ENCODE data around the gene LASP1. TPM values are rescaled to one million over a fixed set of nuclear protein-coding genes. Genes with fewer than 3 reads are reported as not detected.
"Not testable (repeated sequence)": the region's sequence is repeated elsewhere in the genome, so short reads cannot be mapped to it uniquely, and the experiment has no call there.

LASP1 gene
- polyA plus RNA-seq, 4 donors: 147 to 158 (median 151) TPM

DNA sequence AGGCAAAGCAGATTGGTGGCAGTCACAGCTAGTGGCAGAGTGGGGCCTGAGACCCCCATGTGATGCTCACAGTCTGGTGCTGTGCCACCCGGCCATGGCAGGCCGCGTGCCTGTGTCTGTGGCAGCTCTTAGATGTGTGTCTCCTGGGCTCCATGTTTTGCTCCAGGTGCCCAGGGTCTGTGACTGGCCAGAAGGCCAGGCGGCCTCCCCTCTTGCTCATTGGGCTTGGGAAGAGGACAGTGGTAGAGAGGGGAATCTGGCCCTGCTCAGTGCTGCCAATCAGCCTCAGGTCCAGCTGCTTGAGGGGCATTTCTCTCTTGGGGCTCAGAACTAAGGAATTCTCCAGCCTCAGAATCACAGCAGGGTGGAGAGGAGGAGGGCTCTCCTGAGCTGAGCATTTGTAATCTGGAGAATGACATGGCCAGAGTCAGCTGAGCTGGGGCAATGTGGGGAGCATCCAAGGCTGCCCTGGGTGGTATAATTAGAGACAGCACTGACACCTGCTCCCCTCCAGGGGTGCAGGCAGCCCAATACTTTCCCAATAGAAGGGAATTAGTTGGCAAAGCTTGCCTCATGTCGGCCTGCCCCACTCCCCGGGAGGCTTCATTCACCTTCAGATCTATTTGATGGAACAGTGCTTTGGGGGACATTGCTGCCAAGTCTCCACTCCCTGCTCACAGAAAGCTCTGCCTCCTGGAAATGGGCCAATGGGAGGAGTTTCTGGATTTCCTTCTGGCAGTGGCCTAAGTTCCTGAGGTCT, 52.9 kb downstream of the LASP1 start:
- peak in 2 of 4 donors; percentile 44 to 49 for DNase-seq (ENCODE audit: low read depth in 4 of 4, low spot score in 3 of 4)

DNA sequence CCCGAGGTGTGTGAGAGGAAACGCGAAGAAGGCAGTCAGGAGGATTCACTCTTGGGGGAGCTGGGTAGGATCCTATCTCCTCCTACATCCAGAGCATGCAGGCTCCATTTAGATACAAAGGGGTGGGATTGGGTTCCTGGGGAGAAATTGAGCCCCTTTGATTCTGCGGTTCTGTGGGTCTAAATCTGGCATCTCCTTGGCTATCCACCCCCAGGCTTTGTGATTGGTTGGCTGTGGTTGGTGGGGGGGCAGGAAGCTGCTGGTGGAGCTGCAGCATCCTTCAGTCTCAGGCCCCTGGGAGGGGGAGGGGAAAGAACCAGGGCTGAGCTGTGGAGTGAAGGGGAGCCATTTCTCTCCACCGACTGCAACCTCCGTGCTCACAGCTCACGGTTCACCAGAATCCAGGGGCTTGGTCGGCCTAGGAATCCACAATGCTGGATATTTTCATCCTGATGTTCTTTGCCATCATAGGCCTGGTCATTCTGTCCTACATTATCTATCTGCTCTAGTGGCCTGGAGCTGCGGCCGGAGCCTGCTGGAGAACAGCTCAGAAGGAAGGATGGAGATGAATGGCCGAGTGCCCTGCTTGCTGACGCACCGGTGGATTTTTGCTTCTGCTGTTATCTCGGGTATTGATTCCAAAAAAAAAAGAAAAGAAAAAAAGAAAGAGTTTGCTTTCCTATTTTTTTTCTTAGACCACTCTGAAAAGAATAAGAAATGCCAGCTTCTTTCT, 55.6 kb downstream of the LASP1 start, which contains the start of gene LASP1NB:
LASP1NB (plus strand) TSS at position 352 of the 733 bp plus-strand sequence.
- peak; percentile 61 to 67 (median 67) for DNase-seq (ENCODE audit: low read depth in 4 of 4, low spot score in 3 of 4)

- no peak for DNase-seq (ENCODE audit: low read depth in 4 of 4, low spot score in 3 of 4)
These were observed 56.6 kb downstream of the LASP1 start for GRCh38 chr17:38926293-38927070.

DNA sequence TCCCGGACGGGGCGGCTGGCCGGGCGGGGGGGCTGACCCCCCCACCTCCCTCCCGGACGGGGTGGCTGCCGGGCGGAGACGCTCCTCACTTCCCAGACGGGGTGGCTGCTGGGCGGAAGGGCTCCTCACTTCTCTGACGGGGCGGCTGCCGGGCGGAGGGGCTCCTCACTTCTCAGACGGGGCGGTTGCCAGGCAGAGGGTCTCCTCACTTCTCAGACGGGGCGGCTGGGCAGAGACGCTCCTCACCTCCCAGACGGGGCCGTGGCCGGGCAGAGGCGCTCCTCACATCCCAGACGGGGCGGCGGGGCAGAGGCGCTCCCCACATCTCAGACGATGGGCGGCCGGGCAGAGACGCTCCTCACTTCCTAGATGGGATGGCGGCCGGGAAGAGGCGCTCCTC, 60.9 kb downstream of the LASP1 start:
- not testable (repeated sequence) for DNase-seq (ENCODE audit: low read depth in 4 of 4, low spot score in 3 of 4)

DNA sequence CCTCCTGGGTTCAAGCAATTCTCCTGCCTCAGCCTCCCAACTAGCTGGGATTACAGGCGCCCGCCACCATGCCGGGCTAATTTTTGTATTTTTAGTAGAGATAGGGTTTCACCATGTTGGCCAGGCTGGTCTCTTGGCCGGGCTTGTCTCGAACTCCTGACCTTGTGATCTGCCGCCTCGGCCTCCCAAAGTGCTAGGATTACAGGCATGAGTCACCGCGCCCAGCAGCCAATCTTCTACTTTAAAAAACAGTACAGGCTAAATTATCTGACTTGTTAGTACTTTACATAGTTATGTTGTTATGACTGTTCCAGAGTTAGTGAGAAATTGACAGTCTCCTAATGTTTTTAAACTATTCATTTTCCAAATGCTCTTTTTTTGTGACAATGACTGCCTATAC, 64.1 kb downstream of the LASP1 start:
- DNase-seq (ENCODE audit: low read depth in 4 of 4, low spot score in 3 of 4): not testable (repeated sequence)

DNA sequence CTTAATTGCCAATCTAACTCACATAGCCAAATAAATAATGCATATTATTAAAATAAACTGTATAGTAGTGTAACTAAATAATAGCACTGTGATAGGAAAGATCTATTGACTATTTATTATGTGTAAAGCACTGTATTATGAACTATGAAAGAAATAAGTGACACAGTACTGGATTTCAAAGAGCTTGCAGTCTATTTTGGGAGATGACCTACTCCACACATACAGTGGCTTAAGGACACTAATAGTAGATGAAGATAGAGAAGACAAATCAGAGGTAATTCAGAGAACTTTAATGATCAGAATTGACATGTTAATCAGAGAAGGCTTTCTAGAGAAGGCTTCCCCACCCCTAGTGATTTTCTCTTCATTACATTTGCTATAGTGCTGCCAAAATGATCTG, 70.1 kb downstream of the LASP1 start:
- no peak for DNase-seq (ENCODE audit: low read depth in 4 of 4, low spot score in 3 of 4)

DNA sequence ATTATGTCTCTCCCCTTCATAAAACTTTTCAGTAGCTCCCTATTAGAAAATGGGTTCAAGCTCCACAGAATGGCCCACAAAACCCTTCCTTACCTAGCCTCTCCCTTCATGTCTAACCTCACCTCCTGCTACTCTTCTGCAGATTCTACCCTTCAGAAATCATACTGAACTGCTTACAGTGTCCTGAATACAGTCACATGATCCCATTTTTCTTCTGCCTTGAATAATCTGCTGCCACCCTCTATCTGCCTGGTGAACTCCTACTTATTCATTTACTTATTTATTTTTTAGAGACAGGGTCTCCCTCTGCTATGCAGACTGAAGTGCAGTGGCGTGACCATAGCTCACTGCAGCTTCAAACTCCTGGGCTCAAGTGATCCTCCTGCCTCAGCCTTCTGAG, 70.5 kb downstream of the LASP1 start:
- DNase-seq (ENCODE audit: low read depth in 4 of 4, low spot score in 3 of 4): no peak

GRCh38 chr17:38942696-38943334, 73.0 kb downstream of the LASP1 start:
- DNase-seq (ENCODE audit: low read depth in 4 of 4, low spot score in 3 of 4): no peak

- no peak for DNase-seq (ENCODE audit: low read depth in 4 of 4, low spot score in 3 of 4)
These were observed 73.7 kb downstream of the LASP1 start for GRCh38 chr17:38943607-38944006.

GRCh38 chr17:38947189-38947588, 77.3 kb downstream of the LASP1 start:
- no peak for DNase-seq (ENCODE audit: low read depth in 4 of 4, low spot score in 3 of 4)

DNA sequence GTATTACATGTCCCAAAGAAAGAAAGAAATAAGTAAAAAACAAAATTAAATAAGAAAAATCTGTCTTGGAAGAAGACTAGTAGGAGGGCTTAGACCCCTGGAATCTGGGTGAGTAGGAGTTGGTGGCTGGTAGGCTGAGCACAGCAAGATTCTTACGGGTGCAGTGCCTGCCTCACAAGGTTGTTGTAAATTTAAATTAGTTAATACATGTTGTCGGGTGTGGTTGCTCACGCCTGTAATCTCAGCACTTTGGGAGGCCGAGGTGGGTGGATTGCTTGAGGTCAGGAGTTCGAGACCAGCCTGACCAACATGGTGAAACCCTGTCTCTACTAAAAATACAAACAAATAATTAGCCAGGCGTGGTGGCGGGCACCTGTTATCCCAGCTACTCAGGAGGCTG, 83.9 kb downstream of the LASP1 start:
- not testable (repeated sequence) for DNase-seq (ENCODE audit: low read depth in 4 of 4, low spot score in 3 of 4)

DNA sequence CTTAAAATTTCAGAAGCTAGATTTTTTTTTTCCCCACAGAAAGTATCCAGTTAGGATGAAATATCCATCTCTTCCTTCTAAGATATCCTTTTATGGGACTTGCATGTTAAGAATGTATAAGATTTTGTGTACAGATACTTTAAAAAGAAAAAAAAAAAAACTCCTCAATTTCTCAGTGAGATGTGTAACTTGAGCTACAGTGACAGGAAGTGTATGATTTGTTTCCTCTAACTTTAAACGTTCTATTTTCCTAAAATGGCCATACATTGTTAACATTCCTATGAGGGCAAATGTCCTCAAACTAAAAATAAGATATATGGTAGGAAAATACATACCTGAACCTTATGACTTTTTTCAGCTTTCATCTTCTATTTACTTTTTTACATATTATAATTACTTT, 88.5 kb downstream of the LASP1 start:
- DNase-seq (ENCODE audit: low read depth in 4 of 4, low spot score in 3 of 4): no peak

DNA sequence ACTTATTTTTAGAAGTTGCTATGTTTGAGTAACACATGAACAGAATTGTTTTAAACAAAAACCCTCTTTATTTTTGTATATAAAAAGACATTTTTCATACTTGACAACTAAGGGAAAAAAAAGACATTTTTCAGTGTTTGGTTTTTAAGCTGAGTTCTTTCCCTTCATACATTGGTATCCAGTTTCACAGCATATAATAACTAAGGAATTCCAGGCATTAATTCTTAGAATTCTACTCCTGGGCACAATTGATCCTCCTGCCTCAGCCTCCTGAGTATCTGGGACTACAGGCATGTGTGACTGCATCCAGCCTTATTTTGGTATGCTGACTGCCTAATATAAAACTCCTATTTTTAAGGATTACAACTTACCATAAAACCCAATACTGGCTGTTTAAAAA, 88.9 kb downstream of the LASP1 start:
- no peak for DNase-seq (ENCODE audit: low read depth in 4 of 4, low spot score in 3 of 4)

GRCh38 chr17:38959508-38959907, 89.7 kb downstream of the LASP1 start:
- no peak for DNase-seq (ENCODE audit: low read depth in 4 of 4, low spot score in 3 of 4)

- DNase-seq (ENCODE audit: low read depth in 4 of 4, low spot score in 3 of 4): no peak
These were observed 90.5 kb downstream of the LASP1 start for GRCh38 chr17:38960402-38960801.

GRCh38 chr17:38961413-38961812, 91.6 kb downstream of the LASP1 start:
- no peak for DNase-seq (ENCODE audit: low read depth in 4 of 4, low spot score in 3 of 4)

- DNase-seq (ENCODE audit: low read depth in 4 of 4, low spot score in 3 of 4): peak; percentile 70 to 90 (median 86)
These were observed 97.5 kb downstream of the LASP1 start, which contains the start of gene FBXO47 for GRCh38 chr17:38967290-38967738. FBXO47 (minus strand) TSS chr17:38967403; CDS start chr17:38963025, 4,378 bp downstream.

DNA sequence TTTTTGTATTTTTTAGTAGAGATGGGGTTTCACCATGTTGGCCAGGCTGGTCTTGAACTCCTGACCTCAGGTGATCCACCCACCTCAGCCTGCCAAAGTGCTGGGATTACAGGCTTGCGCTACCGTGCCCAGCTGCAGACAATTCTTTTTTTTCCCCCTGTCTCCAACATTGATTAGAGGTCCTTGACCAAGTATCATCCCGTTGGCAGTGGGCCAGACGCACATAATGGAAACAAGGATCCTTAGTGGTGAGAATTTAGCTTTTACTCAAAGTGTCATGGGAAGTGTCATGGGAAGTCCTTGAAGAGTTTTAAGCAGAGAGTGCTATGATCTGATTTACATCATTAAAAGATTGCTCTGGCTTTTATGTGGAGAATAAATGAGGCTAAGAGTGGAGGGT, 99.4 kb downstream of the LASP1 start:
- no peak for DNase-seq (ENCODE audit: low read depth in 4 of 4, low spot score in 3 of 4)

GRCh38 chr17:38970128-38970527, 100.3 kb downstream of the LASP1 start:
- DNase-seq (ENCODE audit: low read depth in 4 of 4, low spot score in 3 of 4): no peak

GRCh38 chr17:38970804-38971203, 100.9 kb downstream of the LASP1 start:
- DNase-seq (ENCODE audit: low read depth in 4 of 4, low spot score in 3 of 4): no peak
